Measurements from ENCODE around the gene KIF3A. TPM values are rescaled to one million over a fixed set of nuclear protein-coding genes. Genes with fewer than 3 reads are reported as not detected.
A peak's percentile ranks its signal among the peaks of the same experiment; 100 is the strongest.

Gene KIF3A
- 4.1 TPM for polyA plus RNA-seq (2013)

- POLR2A ChIA-PET: interaction anchor here (0.7 kb wide), 1 partner anchor 36 kb away, joined by 3 read pairs; no protein-coding TSS in a partner anchor
- peak within 1 kb of the TSS; percentile 52 to 90 (median 85) for H3K4me3 ChIP-seq (ENCODE audit: control insufficient read depth in 1 of 7, extremely low read depth in 1 of 7, insufficient read depth in 4 of 7, low read depth in 2 of 7, low read length in 6 of 7)
- peaks cover 0 to 13% (median 9%) of the 10 kb centered on the region in 4 experiments for H3K4me1 ChIP-seq (ENCODE audit: control extremely low read depth in 1 of 4, control insufficient read depth in 4 of 4, insufficient read depth in 4 of 4, low read length in 3 of 4)
- H3K27ac ChIP-seq (ENCODE audit: insufficient read depth in 1 of 2, low read depth in 1 of 2, low read length in 2 of 2, poor library complexity in 1 of 2, severe bottlenecking in 2 of 2): no peak within 1 kb of the TSS
- peak; percentile 84 to 89 (median 87) for DNase-seq
- CTCF ChIA-PET: interaction anchor here (0.7 to 1.7 kb wide), 7 partner anchors 10 to 210 kb away, joined by 3 to 6 read pairs (median 3); no protein-coding TSS in a partner anchor
- WGBS (ENCODE audit: insufficient coverage): under 1% methylated on average over 70 of the region's 81 CpGs
- peaks cover 0 to 2% (median 0%) of the 10 kb centered on the region in 5 experiments for H3K9me3 ChIP-seq (ENCODE audit: control extremely low read depth in 1 of 5, control insufficient read depth in 4 of 5, insufficient read depth in 2 of 5, low read depth in 1 of 5, low read length in 4 of 5)
- no peaks in the 10 kb centered on the region for H3K36me3 ChIP-seq (ENCODE audit: control insufficient read depth in 4 of 4, insufficient read depth in 4 of 4, low read length in 3 of 4)
- peaks cover under 1 to 9% (median 3%) of the 10 kb centered on the region in 5 experiments for H3K27me3 ChIP-seq (replicated peaks in 2 of 5; ENCODE audit: control insufficient read depth in 4 of 5, insufficient read depth in 5 of 5, low read length in 4 of 5)
These were observed at the start of gene KIF3A for GRCh38 chr5:132736853-132737833. KIF3A (minus strand) TSS chr5:132737546; CDS start chr5:132737419, 127 bp downstream.

GRCh38 chr5:132787076-132787475, 49.7 kb upstream of the KIF3A start:
- Histone ChIP-seq H3K27ac (ENCODE audit: insufficient read depth in 1 of 2, low read depth in 1 of 2, low read length in 2 of 2, poor library complexity in 1 of 2, severe bottlenecking in 2 of 2) (no peak overlapping the region), H3K4me1 (ENCODE audit: control extremely low read depth in 1 of 4, control insufficient read depth in 4 of 4, insufficient read depth in 4 of 4, low read length in 3 of 4) (peaks cover 0 to 5% (median 2%) of the 10 kb centered on the region in 4 experiments), H3K9me3 (ENCODE audit: control extremely low read depth in 1 of 5, control insufficient read depth in 4 of 5, insufficient read depth in 2 of 5, low read depth in 1 of 5, low read length in 4 of 5) (no peaks in the 10 kb centered on the region), H3K4me3 (ENCODE audit: control insufficient read depth in 1 of 7, extremely low read depth in 1 of 7, insufficient read depth in 4 of 7, low read depth in 2 of 7, low read length in 6 of 7) (no peak overlapping the region), H3K27me3 (replicated peaks in 2 of 5; ENCODE audit: control insufficient read depth in 4 of 5, insufficient read depth in 5 of 5, low read length in 4 of 5) (peaks cover 0 to 17% (median 0%) of the 10 kb centered on the region in 5 experiments), H3K36me3 (ENCODE audit: control insufficient read depth in 4 of 4, insufficient read depth in 4 of 4, low read length in 3 of 4) (no peaks in the 10 kb centered on the region)
- WGBS (ENCODE audit: insufficient coverage): 100% methylated on average over 1 of the region's 1 CpG
- POLR2A ChIA-PET: no interaction called here
- CTCF ChIA-PET: interaction anchor here (0.7 to 1.9 kb wide), 2 partner anchors 14 to 20 kb away, joined by 3 to 6 read pairs; no protein-coding TSS in a partner anchor
- no peak for DNase-seq

- no peak for DNase-seq
- Histone ChIP-seq H3K36me3 (ENCODE audit: control insufficient read depth in 4 of 4, insufficient read depth in 4 of 4, low read length in 3 of 4) (no peaks in the 10 kb centered on the region), H3K4me1 (ENCODE audit: control extremely low read depth in 1 of 4, control insufficient read depth in 4 of 4, insufficient read depth in 4 of 4, low read length in 3 of 4) (peaks cover 0 to 8% (median 5%) of the 10 kb centered on the region in 4 experiments), H3K27me3 (replicated peaks in 2 of 5; ENCODE audit: control insufficient read depth in 4 of 5, insufficient read depth in 5 of 5, low read length in 4 of 5) (peaks cover 0 to 20% (median 6%) of the 10 kb centered on the region in 5 experiments), H3K27ac (ENCODE audit: insufficient read depth in 1 of 2, low read depth in 1 of 2, low read length in 2 of 2, poor library complexity in 1 of 2, severe bottlenecking in 2 of 2) (no peak overlapping the region), H3K9me3 (ENCODE audit: control extremely low read depth in 1 of 5, control insufficient read depth in 4 of 5, insufficient read depth in 2 of 5, low read depth in 1 of 5, low read length in 4 of 5) (no peaks in the 10 kb centered on the region), H3K4me3 (ENCODE audit: control insufficient read depth in 1 of 7, extremely low read depth in 1 of 7, insufficient read depth in 4 of 7, low read depth in 2 of 7, low read length in 6 of 7) (no peak overlapping the region)
- no CpG with 5 or more reads among the region's 4 CpGs for WGBS (ENCODE audit: insufficient coverage)
- CTCF ChIA-PET: interaction anchor here (1.1 to 1.9 kb wide), 3 partner anchors 12 to 35 kb away, joined by 3 to 4 read pairs (median 3); no protein-coding TSS in a partner anchor
- POLR2A ChIA-PET: no interaction called here
These were observed 48.5 kb upstream of the KIF3A start for GRCh38 chr5:132785864-132786263.

GRCh38 chr5:132785365-132785764, 48.0 kb upstream of the KIF3A start:
- 0% methylated on average over 1 of the region's 5 CpGs for WGBS (ENCODE audit: insufficient coverage)
- H3K27me3 ChIP-seq (replicated peaks in 2 of 5; ENCODE audit: control insufficient read depth in 4 of 5, insufficient read depth in 5 of 5, low read length in 4 of 5): peaks cover 0 to 20% (median 6%) of the 10 kb centered on the region in 5 experiments
- ChIA-PET POLR2A (no interaction called here), CTCF (interaction anchor here (0.6 to 1.9 kb wide), 2 partner anchors 12 to 94 kb away, joined by 4 read pairs; no protein-coding TSS in a partner anchor)
- H3K4me3 ChIP-seq (ENCODE audit: control insufficient read depth in 1 of 7, extremely low read depth in 1 of 7, insufficient read depth in 4 of 7, low read depth in 2 of 7, low read length in 6 of 7): no peak overlapping the region
- peaks cover 0 to 12% (median 5%) of the 10 kb centered on the region in 4 experiments for H3K4me1 ChIP-seq (ENCODE audit: control extremely low read depth in 1 of 4, control insufficient read depth in 4 of 4, insufficient read depth in 4 of 4, low read length in 3 of 4)
- H3K9me3 ChIP-seq (ENCODE audit: control extremely low read depth in 1 of 5, control insufficient read depth in 4 of 5, insufficient read depth in 2 of 5, low read depth in 1 of 5, low read length in 4 of 5): no peaks in the 10 kb centered on the region
- H3K36me3 ChIP-seq (ENCODE audit: control insufficient read depth in 4 of 4, insufficient read depth in 4 of 4, low read length in 3 of 4): no peaks in the 10 kb centered on the region
- no peak overlapping the region for H3K27ac ChIP-seq (ENCODE audit: insufficient read depth in 1 of 2, low read depth in 1 of 2, low read length in 2 of 2, poor library complexity in 1 of 2, severe bottlenecking in 2 of 2)
- DNase-seq: no peak

GRCh38 chr5:132782101-132782500, 44.8 kb upstream of the KIF3A start:
- Histone ChIP-seq H3K27ac (ENCODE audit: insufficient read depth in 1 of 2, low read depth in 1 of 2, low read length in 2 of 2, poor library complexity in 1 of 2, severe bottlenecking in 2 of 2) (no peak overlapping the region), H3K9me3 (ENCODE audit: control extremely low read depth in 1 of 5, control insufficient read depth in 4 of 5, insufficient read depth in 2 of 5, low read depth in 1 of 5, low read length in 4 of 5) (no peaks in the 10 kb centered on the region), H3K27me3 (replicated peaks in 2 of 5; ENCODE audit: control insufficient read depth in 4 of 5, insufficient read depth in 5 of 5, low read length in 4 of 5) (peaks cover 3 to 36% (median 34%) of the 10 kb centered on the region in 5 experiments), H3K4me1 (ENCODE audit: control extremely low read depth in 1 of 4, control insufficient read depth in 4 of 4, insufficient read depth in 4 of 4, low read length in 3 of 4) (peaks cover 3 to 18% (median 10%) of the 10 kb centered on the region in 4 experiments), H3K36me3 (ENCODE audit: control insufficient read depth in 4 of 4, insufficient read depth in 4 of 4, low read length in 3 of 4) (no peaks in the 10 kb centered on the region), H3K4me3 (ENCODE audit: control insufficient read depth in 1 of 7, extremely low read depth in 1 of 7, insufficient read depth in 4 of 7, low read depth in 2 of 7, low read length in 6 of 7) (peak overlapping the region in 2 of 7 experiments; percentile 19 to 25)
- WGBS (ENCODE audit: insufficient coverage): 88% methylated on average over 1 of the region's 4 CpGs
- ChIA-PET POLR2A (interaction anchor here (1.1 kb wide), 1 partner anchor 25 kb away, joined by 5 read pairs; no protein-coding TSS in a partner anchor), CTCF (interaction anchor here (0.6 to 1.3 kb wide), 5 partner anchors 10 to 100 kb away, joined by 3 to 4 read pairs (median 3); no protein-coding TSS in a partner anchor)
- peak; percentile 50 to 78 (median 66) for DNase-seq

- H3K4me1 ChIP-seq (ENCODE audit: control extremely low read depth in 1 of 4, control insufficient read depth in 4 of 4, insufficient read depth in 4 of 4, low read length in 3 of 4): peaks cover 3 to 22% (median 19%) of the 10 kb centered on the region in 4 experiments
- no peak for DNase-seq
- CTCF ChIA-PET: interaction anchor here (0.9 to 1.1 kb wide), 2 partner anchors 12 to 26 kb away, joined by 3 read pairs; no protein-coding TSS in a partner anchor
- H3K27ac ChIP-seq (ENCODE audit: insufficient read depth in 1 of 2, low read depth in 1 of 2, low read length in 2 of 2, poor library complexity in 1 of 2, severe bottlenecking in 2 of 2): no peak overlapping the region
- H3K27me3 ChIP-seq (replicated peaks in 2 of 5; ENCODE audit: control insufficient read depth in 4 of 5, insufficient read depth in 5 of 5, low read length in 4 of 5): peaks cover 3 to 42% (median 38%) of the 10 kb centered on the region in 5 experiments
- POLR2A ChIA-PET: no interaction called here
- no peak overlapping the region for H3K4me3 ChIP-seq (ENCODE audit: control insufficient read depth in 1 of 7, extremely low read depth in 1 of 7, insufficient read depth in 4 of 7, low read depth in 2 of 7, low read length in 6 of 7)
- no peaks in the 10 kb centered on the region for H3K36me3 ChIP-seq (ENCODE audit: control insufficient read depth in 4 of 4, insufficient read depth in 4 of 4, low read length in 3 of 4)
- H3K9me3 ChIP-seq (ENCODE audit: control extremely low read depth in 1 of 5, control insufficient read depth in 4 of 5, insufficient read depth in 2 of 5, low read depth in 1 of 5, low read length in 4 of 5): no peaks in the 10 kb centered on the region
- 96% methylated on average over 3 of the region's 4 CpGs for WGBS (ENCODE audit: insufficient coverage)
These were observed 43.7 kb upstream of the KIF3A start for GRCh38 chr5:132781029-132781428.

All from common myeloid progenitor, CD34-positive (primary cell).